Measurements from ENCODE around the gene ARSG.
"Not testable (repeated sequence)": the region's sequence is repeated elsewhere in the genome, so short reads cannot be mapped to it uniquely, and the experiment has no call there.

The ARSG gene

GRCh38 chr17:68302666-68303065 is 11.4 kb downstream of the ARSG start:
- DNase-seq (ENCODE audit: low read depth in 1 of 2, low spot score in 1 of 2), result peak in 1 of 2 experiments; percentile 53
- in situ Hi-C loops (cut with HindIII; ENCODE audit: low pct_unique_long_range_greater_than_20kb, low sequenced_read_pairs), result no loop called here
- TF ChIP-seq JUND (IDR thresholded peaks at IDR 0.05; ENCODE audit: low read depth), result no peak

- DNase-seq (ENCODE audit: low read depth in 1 of 2, low spot score in 1 of 2), result no peak
- in situ Hi-C loops (cut with HindIII; ENCODE audit: low pct_unique_long_range_greater_than_20kb, low sequenced_read_pairs), result no loop called here
- TF ChIP-seq JUND (IDR thresholded peaks at IDR 0.05; ENCODE audit: low read depth), result no peak
Observed at GRCh38 chr17:68304706-68305105, 13.4 kb downstream of the ARSG start.

GRCh38 chr17:68305142-68305541 is 13.8 kb downstream of the ARSG start:
- no peak for DNase-seq (ENCODE audit: low read depth in 1 of 2, low spot score in 1 of 2)
- TF ChIP-seq JUND (IDR thresholded peaks at IDR 0.05; ENCODE audit: low read depth), result no peak
- in situ Hi-C loops (cut with HindIII; ENCODE audit: low pct_unique_long_range_greater_than_20kb, low sequenced_read_pairs), result no loop called here

- in situ Hi-C loops (cut with HindIII; ENCODE audit: low pct_unique_long_range_greater_than_20kb, low sequenced_read_pairs), result no loop called here
- no peak for TF ChIP-seq JUND (IDR thresholded peaks at IDR 0.05; ENCODE audit: low read depth)
- DNase-seq (ENCODE audit: low read depth in 1 of 2, low spot score in 1 of 2), result no peak
Observed at GRCh38 chr17:68306819-68307218, 15.5 kb downstream of the ARSG start.

- no peak for TF ChIP-seq JUND (IDR thresholded peaks at IDR 0.05; ENCODE audit: low read depth)
- in situ Hi-C loops (cut with HindIII; ENCODE audit: low pct_unique_long_range_greater_than_20kb, low sequenced_read_pairs), result no loop called here
- DNase-seq (ENCODE audit: low read depth in 1 of 2, low spot score in 1 of 2), result no peak
Observed at GRCh38 chr17:68307443-68307842, 16.1 kb downstream of the ARSG start.

- DNase-seq (ENCODE audit: low read depth in 1 of 2, low spot score in 1 of 2); in situ Hi-C loops (cut with HindIII; ENCODE audit: low pct_unique_long_range_greater_than_20kb, low sequenced_read_pairs): not testable (repeated sequence)
Observed at GRCh38 chr17:68308486-68308885, 17.2 kb downstream of the ARSG start.

- DNase-seq (ENCODE audit: low read depth in 1 of 2, low spot score in 1 of 2); in situ Hi-C loops (cut with HindIII; ENCODE audit: low pct_unique_long_range_greater_than_20kb, low sequenced_read_pairs): not testable (repeated sequence)
Observed at GRCh38 chr17:68309066-68309670, 17.9 kb downstream of the ARSG start.

- no peak for DNase-seq (ENCODE audit: low read depth in 1 of 2, low spot score in 1 of 2)
- in situ Hi-C loops (cut with HindIII; ENCODE audit: low pct_unique_long_range_greater_than_20kb, low sequenced_read_pairs), result no loop called here
- TF ChIP-seq JUND (IDR thresholded peaks at IDR 0.05; ENCODE audit: low read depth), result no peak
Observed at GRCh38 chr17:68310152-68310551, 18.9 kb downstream of the ARSG start.

- DNase-seq (ENCODE audit: low read depth in 1 of 2, low spot score in 1 of 2), result no peak
- in situ Hi-C loops (cut with HindIII; ENCODE audit: low pct_unique_long_range_greater_than_20kb, low sequenced_read_pairs), result no loop called here
- TF ChIP-seq JUND (IDR thresholded peaks at IDR 0.05; ENCODE audit: low read depth), result no peak
Observed at GRCh38 chr17:68314916-68315535, 23.7 kb downstream of the ARSG start.

GRCh38 chr17:68315930-68316329 is 24.6 kb downstream of the ARSG start:
- TF ChIP-seq JUND (IDR thresholded peaks at IDR 0.05; ENCODE audit: low read depth), result no peak
- DNase-seq (ENCODE audit: low read depth in 1 of 2, low spot score in 1 of 2), result no peak
- in situ Hi-C loops (cut with HindIII; ENCODE audit: low pct_unique_long_range_greater_than_20kb, low sequenced_read_pairs), result no loop called here

GRCh38 chr17:68317458-68317857 is 26.2 kb downstream of the ARSG start:
- in situ Hi-C loops (cut with HindIII; ENCODE audit: low pct_unique_long_range_greater_than_20kb, low sequenced_read_pairs), result no loop called here
- no peak for DNase-seq (ENCODE audit: low read depth in 1 of 2, low spot score in 1 of 2)
- TF ChIP-seq JUND (IDR thresholded peaks at IDR 0.05; ENCODE audit: low read depth), result no peak

- in situ Hi-C loops (cut with HindIII; ENCODE audit: low pct_unique_long_range_greater_than_20kb, low sequenced_read_pairs), result no loop called here
- no peak for TF ChIP-seq JUND (IDR thresholded peaks at IDR 0.05; ENCODE audit: low read depth)
- DNase-seq (ENCODE audit: low read depth in 1 of 2, low spot score in 1 of 2), result no peak
Observed at GRCh38 chr17:68318103-68318991, 27.1 kb downstream of the ARSG start.
